SK-N-SH (cell line): ENCODE results near the gene CEP162.

Experiments used
- CHD2 ChIP-seq: fragments of 150-350 bp; IDR thresholded peaks from 2 replicates; pipeline ENCODE4 v1.6.1; 2018; ENCODE audit warnings: low read length; ENCODE audit not compliant: partially characterized antibody
- CTCF ChIP-seq: fragments of 200-600 bp; sonication (generic); IDR thresholded peaks from 2 replicates; pipeline ENCODE4 v1.6.1; 2017; ENCODE audit warnings: antibody characterized with exemption, mild to moderate bottlenecking, moderate library complexity
- ELF1 ChIP-seq: IDR thresholded peaks from 2 replicates; pipeline ENCODE4 v1.4.0; 2012
- EP300 ChIP-seq, 2 experiments: IDR thresholded peaks; 2 replicates each; pipeline versions ENCODE4 v1.4.0 to v1.6.1; 2012; ENCODE audit warnings: borderline replicate concordance in 1 of 2, low read depth in 1 of 2, low read length in 1 of 2
- GABPA ChIP-seq: IDR thresholded peaks from 2 replicates; pipeline ENCODE4 v1.4.0; 2012; ENCODE audit warnings: low read depth, mild to moderate bottlenecking
- JUND ChIP-seq: IDR thresholded peaks from 2 replicates; pipeline ENCODE4 v1.4.0; 2012
- MXI1 ChIP-seq: IDR thresholded peaks from 2 replicates; pipeline ENCODE4 v1.6.1; 2012; ENCODE audit warnings: mild to moderate bottlenecking, low read depth, low read length, improper control_type of control experiment
- POLR2AphosphoS5 ChIP-seq: IDR thresholded peaks from 2 replicates; pipeline ENCODE4 v1.6.1; 2012; ENCODE audit warnings: low read depth, low read length
- RCOR1 ChIP-seq: fragments of 150-350 bp; IDR thresholded peaks from 2 replicates; pipeline ENCODE4 v1.6.1; 2017; ENCODE audit warnings: antibody characterized with exemption, low read length
- RFX5 ChIP-seq: IDR thresholded peaks from 2 replicates; pipeline ENCODE4 v1.6.1; 2012; ENCODE audit warnings: mild to moderate bottlenecking, improper control_type of control experiment, low read length
- YY1 ChIP-seq: IDR thresholded peaks from 2 replicates; pipeline ENCODE4 v1.4.0; 2012; ENCODE audit warnings: low read depth, mild to moderate bottlenecking

- TF ChIP-seq MXI1 (no peak), RFX5 (no peak), POLR2AphosphoS5 (no peak; the same call in 1 of the 2 replicates), ELF1 (no peak), YY1 (no peak), CTCF (no peak), RCOR1 (peak; percentile 74), JUND (no peak), CHD2 (peak; percentile 36), GABPA (no peak), EP300 (IDR thresholded peaks at IDR 0.05; ENCODE audit: borderline replicate concordance in 1 of 2, low read depth in 1 of 2, low read length in 1 of 2) (peak in 1 of 2 experiments; percentile 19; a peak in 1 of 4 replicates)
These were observed 124.4 kb downstream of the CEP162 start for GRCh38 chr6:84103029-84103428.
